Measurements from ENCODE around the gene SLC25A25. TPM values are rescaled to one million over a fixed set of nuclear protein-coding genes. Genes with fewer than 3 reads are reported as not detected.
"Not testable (repeated sequence)": the region's sequence is repeated elsewhere in the genome, so short reads cannot be mapped to it uniquely, and the experiment has no call there.

SLC25A25 gene
- total and polyA plus RNA-seq, 4 donors: 10.5 to 32.6 (median 24.5) TPM

DNA sequence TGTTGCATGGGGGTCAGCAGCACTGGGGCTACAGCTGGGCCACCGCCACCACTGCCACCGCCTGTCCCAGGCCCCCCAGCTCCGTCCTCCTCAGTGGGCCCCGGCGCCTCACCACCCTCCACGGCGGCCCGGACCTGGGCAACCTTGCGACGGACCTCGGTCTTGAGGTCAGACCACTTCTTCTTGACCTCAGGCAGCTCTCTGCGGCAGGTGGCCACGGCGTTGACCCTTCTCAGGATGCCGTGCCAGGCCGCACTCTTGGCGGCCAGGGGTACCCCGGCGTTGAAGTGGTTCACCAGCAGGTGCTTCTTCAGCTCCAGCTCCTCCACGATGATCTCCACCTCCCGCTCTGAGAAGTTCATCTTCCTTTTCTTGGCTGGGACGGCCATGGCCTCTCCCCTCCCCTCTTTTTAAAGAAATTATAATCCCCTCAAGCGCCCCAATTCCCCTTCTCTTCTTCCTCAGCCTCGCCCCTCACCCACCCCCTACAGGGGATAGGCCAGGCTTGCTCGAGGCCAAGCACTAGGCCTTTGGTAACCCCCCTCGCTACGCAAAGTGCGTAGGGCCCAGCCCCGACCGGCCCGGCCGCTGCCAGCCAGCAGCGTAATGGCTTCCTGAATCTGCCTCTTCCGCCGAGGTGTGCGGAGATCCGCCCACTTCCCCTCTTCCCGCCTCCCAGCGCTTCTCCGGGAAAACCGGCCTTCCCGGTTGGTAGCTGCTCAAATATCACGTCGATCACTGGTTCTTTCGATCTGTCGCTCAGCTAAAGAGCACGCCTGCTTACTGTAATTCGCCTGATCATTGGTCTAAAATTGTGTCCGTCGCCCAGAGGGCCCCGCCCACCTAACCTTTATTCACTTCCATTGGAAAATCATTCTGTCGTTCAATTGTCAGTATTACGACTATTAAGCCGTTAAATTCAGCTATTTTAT lies 1.1 kb upstream of the SLC25A25 start, which contains the start of gene NAIF1:
NAIF1 (minus strand) TSS at position 608 of the 932 bp plus-strand sequence; CDS start at position 389, 219 bp downstream.
- peaks cover 8 to 29% (median 16%) of the 10 kb centered on the region in 5 donors for H3K4me1 ChIP-seq (ENCODE audit: control insufficient read depth in 5 of 5, insufficient read depth in 5 of 5, low read length in 5 of 5)
- TF ChIP-seq, protein P1, sequence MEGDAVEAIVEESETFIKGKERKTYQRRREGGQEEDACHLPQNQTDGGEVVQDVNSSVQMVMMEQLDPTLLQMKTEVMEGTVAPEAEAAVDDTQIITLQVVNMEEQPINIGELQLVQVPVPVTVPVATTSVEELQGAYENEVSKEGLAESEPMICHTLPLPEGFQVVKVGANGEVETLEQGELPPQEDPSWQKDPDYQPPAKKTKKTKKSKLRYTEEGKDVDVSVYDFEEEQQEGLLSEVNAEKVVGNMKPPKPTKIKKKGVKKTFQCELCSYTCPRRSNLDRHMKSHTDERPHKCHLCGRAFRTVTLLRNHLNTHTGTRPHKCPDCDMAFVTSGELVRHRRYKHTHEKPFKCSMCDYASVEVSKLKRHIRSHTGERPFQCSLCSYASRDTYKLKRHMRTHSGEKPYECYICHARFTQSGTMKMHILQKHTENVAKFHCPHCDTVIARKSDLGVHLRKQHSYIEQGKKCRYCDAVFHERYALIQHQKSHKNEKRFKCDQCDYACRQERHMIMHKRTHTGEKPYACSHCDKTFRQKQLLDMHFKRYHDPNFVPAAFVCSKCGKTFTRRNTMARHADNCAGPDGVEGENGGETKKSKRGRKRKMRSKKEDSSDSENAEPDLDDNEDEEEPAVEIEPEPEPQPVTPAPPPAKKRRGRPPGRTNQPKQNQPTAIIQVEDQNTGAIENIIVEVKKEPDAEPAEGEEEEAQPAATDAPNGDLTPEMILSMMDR (IDR thresholded peaks at IDR 0.05; ENCODE audit: control extremely low read depth, extremely low read depth): no peak

DNA sequence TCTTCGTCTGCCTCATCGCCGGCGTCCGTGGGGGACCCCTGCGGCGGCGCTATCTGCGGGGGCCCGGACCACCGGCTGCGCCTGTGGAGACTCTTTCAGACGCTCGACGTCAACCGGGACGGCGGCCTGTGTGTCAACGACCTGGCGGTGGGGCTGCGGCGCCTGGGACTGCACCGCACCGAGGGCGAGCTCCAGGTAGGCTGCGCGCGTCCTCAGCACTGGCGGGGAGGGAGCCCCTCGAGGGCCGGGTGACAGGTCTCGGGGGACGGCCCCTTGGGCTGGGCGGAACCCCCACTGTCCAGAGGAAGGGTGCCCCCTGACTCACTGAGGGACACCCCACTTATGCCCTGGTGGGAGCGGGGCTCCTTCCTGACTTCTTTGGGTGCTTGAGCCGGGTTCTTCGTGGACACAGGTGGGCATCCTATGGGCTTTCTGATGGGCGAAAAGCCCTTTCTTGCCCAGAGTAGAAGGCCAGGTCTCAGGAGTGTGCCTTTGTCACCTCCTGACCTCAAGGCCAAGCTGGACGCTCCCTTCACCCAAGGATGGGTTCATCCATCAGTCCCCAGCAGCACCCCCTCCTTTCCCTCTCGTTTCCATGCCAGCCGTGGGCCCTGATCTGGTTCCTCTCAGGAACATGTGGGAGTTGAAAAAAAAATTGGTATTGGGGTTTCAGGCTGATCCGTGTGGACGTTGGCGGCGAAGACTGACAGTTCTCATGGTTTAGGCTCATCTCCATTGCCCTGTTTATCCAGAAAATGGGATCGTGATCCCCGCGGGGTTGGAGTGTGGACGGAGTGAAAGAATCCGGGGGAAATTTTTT lies 564 bp downstream of the SLC25A25 start:
- Histone ChIP-seq H3K4me1 (ENCODE audit: control insufficient read depth in 5 of 5, insufficient read depth in 5 of 5, low read length in 5 of 5) (peaks cover 21 to 40% (median 24%) of the 10 kb centered on the region in 5 donors), H3K27me3 (ENCODE audit: control insufficient read depth in 3 of 3, insufficient read depth in 3 of 3, low read length in 2 of 3) (no peaks in the 10 kb centered on the region), H3K9me3 (ENCODE audit: control insufficient read depth in 4 of 4, insufficient read depth in 3 of 4, low read length in 3 of 4) (no peaks in the 10 kb centered on the region), H3K36me3 (ENCODE audit: control insufficient read depth in 4 of 4, insufficient read depth in 4 of 4, low read length in 4 of 4) (peaks cover 0 to under 1% (median 0%) of the 10 kb centered on the region in 4 donors), H3K27ac (ENCODE audit: low read depth in 1 of 2, low read length in 1 of 2) (peak overlapping the region; percentile 92), H3K9ac (ENCODE audit: insufficient read depth in 1 of 2, low read length in 2 of 2) (peak overlapping the region in 1 of 2 donors; percentile 92), H3K4me3 (peak overlapping the region; percentile 92)
- TF ChIP-seq, protein P1 (IDR thresholded peaks at IDR 0.05; ENCODE audit: control extremely low read depth, extremely low read depth): no peak
- WGBS, 2 donors: 2 to 3% methylated on average over 41 to 50 of the region's 50 CpGs
- ATAC-seq (ENCODE audit: insufficient read depth, low FRiP score) (no peak), DNase-seq (peak in 2 of 3 donors; percentile 24 to 35)

More for the DNA sequence above, 1.1 kb upstream of the SLC25A25 start, which contains the start of gene NAIF1:
- Histone ChIP-seq H3K27me3 (ENCODE audit: control insufficient read depth in 3 of 3, insufficient read depth in 3 of 3, low read length in 2 of 3) (no peaks in the 10 kb centered on the region), H3K4me3 (peak within 1 kb of the TSS; percentile 92), H3K27ac (ENCODE audit: low read depth in 1 of 2, low read length in 1 of 2) (peak within 1 kb of the TSS; percentile 96 to 98), H3K9ac (ENCODE audit: insufficient read depth in 1 of 2, low read length in 2 of 2) (peak within 1 kb of the TSS; percentile 71 to 95), H3K9me3 (ENCODE audit: control insufficient read depth in 4 of 4, insufficient read depth in 3 of 4, low read length in 3 of 4) (no peaks in the 10 kb centered on the region), H3K36me3 (ENCODE audit: control insufficient read depth in 4 of 4, insufficient read depth in 4 of 4, low read length in 4 of 4) (peaks cover 0 to 10% (median 1%) of the 10 kb centered on the region in 4 donors)
- 36% methylated on average over 54 of the region's 54 CpGs for WGBS, 2 donors
- ATAC-seq (ENCODE audit: insufficient read depth, low FRiP score) (peak; percentile 77), DNase-seq (peak; percentile 99 to 100 (median 100))

DNA sequence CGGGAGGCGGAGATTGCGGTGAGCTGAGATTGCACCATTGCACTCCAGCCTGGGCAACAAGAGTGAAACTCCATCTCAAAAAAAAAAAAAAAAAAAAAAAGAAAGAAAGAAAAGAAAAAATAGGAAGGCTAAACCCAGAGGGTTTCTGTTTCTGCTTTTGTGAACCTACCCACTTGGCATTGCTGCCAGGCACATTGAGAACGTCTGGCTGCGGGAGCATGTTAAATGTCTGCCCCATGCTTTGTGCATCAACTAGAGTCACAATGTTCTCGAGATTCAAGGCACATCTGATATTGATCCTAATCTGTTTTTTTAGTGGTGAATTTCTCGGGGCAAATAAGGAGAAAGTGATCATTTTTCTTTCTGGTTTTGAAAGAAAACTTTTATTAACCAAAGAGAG lies 2.8 kb downstream of the SLC25A25 start:
- H3K27me3 ChIP-seq (ENCODE audit: control insufficient read depth in 3 of 3, insufficient read depth in 3 of 3, low read length in 2 of 3): no peaks in the 10 kb centered on the region
- H3K9ac ChIP-seq (ENCODE audit: insufficient read depth in 1 of 2, low read length in 2 of 2): no peak overlapping the region
- no peak overlapping the region for H3K4me3 ChIP-seq
- WGBS, 2 donors: 64 to 74% methylated on average over 7 of the region's 7 CpGs
- peaks cover 17 to 45% (median 23%) of the 10 kb centered on the region in 5 donors for H3K4me1 ChIP-seq (ENCODE audit: control insufficient read depth in 5 of 5, insufficient read depth in 5 of 5, low read length in 5 of 5)
- DNase-seq (no peak), ATAC-seq (ENCODE audit: insufficient read depth, low FRiP score) (no peak)
- no peaks in the 10 kb centered on the region for H3K36me3 ChIP-seq (ENCODE audit: control insufficient read depth in 4 of 4, insufficient read depth in 4 of 4, low read length in 4 of 4)
- H3K9me3 ChIP-seq (ENCODE audit: control insufficient read depth in 4 of 4, insufficient read depth in 3 of 4, low read length in 3 of 4): no peaks in the 10 kb centered on the region
- no peak overlapping the region for H3K27ac ChIP-seq (ENCODE audit: low read depth in 1 of 2, low read length in 1 of 2)
- TF ChIP-seq, protein P1 (IDR thresholded peaks at IDR 0.05; ENCODE audit: control extremely low read depth, extremely low read depth): no peak

DNA sequence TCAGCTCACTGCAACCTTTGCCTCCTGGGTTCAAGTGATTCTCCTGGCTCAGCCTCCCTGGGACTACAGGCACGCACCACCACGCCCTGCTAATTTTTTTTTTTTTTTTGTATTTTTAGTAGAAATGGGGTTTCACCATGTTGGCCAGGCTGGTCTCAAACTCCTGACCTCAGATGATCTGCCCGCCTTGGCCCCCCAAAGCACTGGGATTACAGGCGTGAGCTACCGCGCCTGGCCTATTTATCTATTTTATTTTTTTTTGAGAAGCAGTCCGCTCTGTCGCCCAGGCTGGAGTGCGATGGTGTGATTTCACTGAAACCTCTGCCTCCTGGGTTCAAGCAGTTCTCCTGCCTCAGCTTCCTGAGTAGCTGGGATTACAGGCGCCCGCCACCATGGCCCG lies 3.4 kb downstream of the SLC25A25 start:
- Histone ChIP-seq H3K9ac (ENCODE audit: insufficient read depth in 1 of 2, low read length in 2 of 2) (peak overlapping the region in 1 of 2 donors; percentile 80), H3K27ac (ENCODE audit: low read depth in 1 of 2, low read length in 1 of 2) (peak overlapping the region; percentile 28 to 73), H3K4me1 (ENCODE audit: control insufficient read depth in 5 of 5, insufficient read depth in 5 of 5, low read length in 5 of 5) (peaks cover 16 to 40% (median 19%) of the 10 kb centered on the region in 5 donors)
- WGBS, 2 donors: 79 to 86% methylated on average over 12 of the region's 12 CpGs
- not testable (repeated sequence) for H3K4me3 ChIP-seq; H3K9me3 ChIP-seq (ENCODE audit: control insufficient read depth in 4 of 4, insufficient read depth in 3 of 4, low read length in 3 of 4); ATAC-seq (ENCODE audit: insufficient read depth, low FRiP score); H3K36me3 ChIP-seq (ENCODE audit: control insufficient read depth in 4 of 4, insufficient read depth in 4 of 4, low read length in 4 of 4); DNase-seq; H3K27me3 ChIP-seq (ENCODE audit: control insufficient read depth in 3 of 3, insufficient read depth in 3 of 3, low read length in 2 of 3)

Measured in lung (tissue), 12 donors.